Measurements from ENCODE around the gene LILRB5.
"Not testable (repeated sequence)": the region's sequence is repeated elsewhere in the genome, so short reads cannot be mapped to it uniquely, and the experiment has no call there.

The LILRB5 gene

GRCh38 chr19:54240372-54241336 is 16.4 kb downstream of the LILRB5 start:
- not testable (repeated sequence) for DNase-seq

- not testable (repeated sequence) for DNase-seq
Measured at GRCh38 chr19:54239491-54240371, 17.3 kb downstream of the LILRB5 start.

GRCh38 chr19:54233941-54234340 is 23.1 kb downstream of the LILRB5 start:
- DNase-seq: no peak

- DNase-seq: peak; percentile 85
Measured at GRCh38 chr19:54231077-54231931, 25.8 kb downstream of the LILRB5 start.

- no peak for DNase-seq
Measured at GRCh38 chr19:54230031-54230430, 27.0 kb downstream of the LILRB5 start.

- DNase-seq: no peak
Measured at GRCh38 chr19:54229146-54229545, 27.9 kb downstream of the LILRB5 start.

GRCh38 chr19:54224619-54225018 is 32.5 kb downstream of the LILRB5 start:
- DNase-seq: not testable (repeated sequence)

- not testable (repeated sequence) for DNase-seq
Measured at GRCh38 chr19:54223937-54224281, 33.2 kb downstream of the LILRB5 start.

GRCh38 chr19:54223277-54223936 is 33.7 kb downstream of the LILRB5 start:
- DNase-seq: not testable (repeated sequence)

GRCh38 chr19:54222474-54223276 is 34.4 kb downstream of the LILRB5 start, which contains the start of gene LILRB3:
Gene LILRB3, minus strand, starts transcription at chr19:54223007. Its CDS starts 31 bp downstream, at chr19:54222976.
- not testable (repeated sequence) for DNase-seq

GRCh38 chr19:54221947-54222346 is 35.1 kb downstream of the LILRB5 start:
- DNase-seq: not testable (repeated sequence)

- DNase-seq: not testable (repeated sequence)
Measured at GRCh38 chr19:54219702-54220101, 37.4 kb downstream of the LILRB5 start.

- no peak for DNase-seq
Measured at GRCh38 chr19:54218960-54219661, 38.0 kb downstream of the LILRB5 start.

GRCh38 chr19:54218259-54218658 is 38.8 kb downstream of the LILRB5 start:
- DNase-seq: no peak

- DNase-seq: not testable (repeated sequence)
Measured at GRCh38 chr19:54217517-54218247, 39.4 kb downstream of the LILRB5 start.

GRCh38 chr19:54216869-54217268 is 40.2 kb downstream of the LILRB5 start:
- DNase-seq: no peak

GRCh38 chr19:54214734-54215133 is 42.3 kb downstream of the LILRB5 start:
- not testable (repeated sequence) for DNase-seq

GRCh38 chr19:54214217-54214616 is 42.9 kb downstream of the LILRB5 start:
- DNase-seq: not testable (repeated sequence)

- DNase-seq: no peak
Measured at GRCh38 chr19:54211235-54211634, 45.8 kb downstream of the LILRB5 start.
